ENCODE measurements around the gene SEMA4B.

GRCh38 chr15:90227336-90227735 is 26.2 kb downstream of the SEMA4B start:
- TF ChIP-seq CTCF (conservative IDR thresholded peaks at IDR 0.05; ENCODE audit: low read depth, low read length): no peak
- TF ChIP-seq EZH2 (IDR thresholded peaks at IDR 0.05; ENCODE audit: borderline replicate concordance, low read depth, low read length, poor library complexity, severe bottlenecking): no peak

Measured in A673 (cell line).